GM23338 (cell line): ENCODE data around the gene WDR45B. TPM values are rescaled to one million over a fixed set of nuclear protein-coding genes. Genes with fewer than 3 reads are reported as not detected.

Source experiments
- ATAC-seq: fragments of 200-7000 bp; cut with Tn5 transposase; 3 replicates; pipeline ENCODE4 v1.9.1; 2020
- DNase-seq: peaks from one replicate; pipeline ENCODE4 v3.0.0-alpha.2; 2015; ENCODE audit warnings: low spot score
- H2AFZ ChIP-seq: fragments of 200-600 bp; sonication (generic); 2 replicates; pipeline ENCODE4 v1.8.0; 2016; ENCODE audit warnings: antibody characterized with exemption, mild to moderate bottlenecking, moderate library complexity
- H3F3A ChIP-seq: fragments of 200-600 bp; sonication (generic); replicated peaks from 2 replicates; pipeline ENCODE4 v1.8.0; 2017; ENCODE audit warnings: antibody characterized with exemption, mixed run types, low read depth
- H3K27ac ChIP-seq: fragments of 200-600 bp; sonication (generic); 2 replicates; pipeline ENCODE4 v1.6.1; 2016; ENCODE audit warnings: low read depth
- H3K27me3 ChIP-seq: fragments of 200-600 bp; sonication (generic); 2 replicates; pipeline ENCODE4 v1.8.0; 2016; ENCODE audit warnings: mild to moderate bottlenecking, mixed run types, moderate library complexity; ENCODE audit not compliant: insufficient read depth
- H3K36me3 ChIP-seq: fragments of 200-600 bp; sonication (generic); 2 replicates; pipeline ENCODE4 v1.8.0; 2016; ENCODE audit warnings: mild to moderate bottlenecking; ENCODE audit not compliant: insufficient read depth
- H3K4me1 ChIP-seq: fragments of 200-600 bp; sonication (generic); 2 replicates; pipeline ENCODE4 v1.8.0; 2016; ENCODE audit warnings: mild to moderate bottlenecking, moderate library complexity; ENCODE audit not compliant: insufficient read depth
- H3K4me2 ChIP-seq: fragments of 200-600 bp; sonication (generic); 2 replicates; pipeline ENCODE4 v1.7.1; 2017; ENCODE audit warnings: mixed run types
- H3K4me3 ChIP-seq: fragments of 200-600 bp; sonication (generic); 2 replicates; pipeline ENCODE4 v1.6.1; 2016; ENCODE audit warnings: mixed run types
- H3K79me2 ChIP-seq: fragments of 200-600 bp; sonication (generic); replicated peaks from 2 replicates; pipeline ENCODE4 v1.8.0; 2017; ENCODE audit warnings: mild to moderate bottlenecking; ENCODE audit not compliant: insufficient read depth
- H3K9me2 ChIP-seq: fragments of 200-600 bp; sonication (generic); 2 replicates; pipeline ENCODE4 v1.8.0; 2017; ENCODE audit not compliant: insufficient read depth
- H4K20me1 ChIP-seq: fragments of 200-600 bp; sonication (generic); replicated peaks from 2 replicates; pipeline ENCODE4 v1.8.0; 2017; ENCODE audit warnings: mild to moderate bottlenecking; ENCODE audit not compliant: insufficient read depth
- H3K27ac Mint-ChIP-seq: 2 replicates; pipeline ENCODE4 v1.8.0; 2020; ENCODE audit warnings: inconsistent platforms, mild to moderate bottlenecking, moderate library complexity, mixed read lengths
- H3K27me3 Mint-ChIP-seq: 3 replicates; pipeline ENCODE4 v1.8.0; 2022; ENCODE audit warnings: low read depth, mild to moderate bottlenecking, moderate library complexity, mixed read lengths, inconsistent platforms; ENCODE audit not compliant: insufficient read depth, poor library complexity
- H3K36me3 Mint-ChIP-seq: 3 replicates; pipeline ENCODE4 v1.8.0; 2021; ENCODE audit warnings: low read depth, mild to moderate bottlenecking, inconsistent platforms, moderate library complexity, mixed read lengths
- H3K4me1 Mint-ChIP-seq: 3 replicates; pipeline ENCODE4 v1.8.0; 2020; ENCODE audit warnings: mild to moderate bottlenecking, inconsistent platforms, mixed read lengths
- H3K4me3 Mint-ChIP-seq: 3 replicates; pipeline ENCODE4 v1.8.0; 2021; ENCODE audit warnings: moderate library complexity, mild to moderate bottlenecking, inconsistent platforms, mixed read lengths
- H3K9me3 Mint-ChIP-seq: 3 replicates; pipeline ENCODE4 v1.8.0; 2020; ENCODE audit warnings: moderate library complexity, mild to moderate bottlenecking, inconsistent platforms, mixed read lengths
- CREB1 ChIP-seq: fragments of 250-450 bp; sonication (Bioruptor Pico); IDR thresholded peaks from 2 replicates; pipeline ENCODE4 v1.5.0; 2020; ENCODE audit warnings: low read depth, mild to moderate bottlenecking, moderate library complexity
- CTCF ChIP-seq, 2 experiments: fragments of 200-600 bp in 1 of 2; sonication (generic) in 1 of 2; conservative IDR thresholded peaks; 2 replicates each; pipeline versions ENCODE4 v1.5.1 to v1.6.1; 2016 to 2017; ENCODE audit warnings: antibody characterized with exemption in 2 of 2, low read depth in 2 of 2, mild to moderate bottlenecking in 2 of 2, moderate library complexity in 1 of 2
- EZH2 ChIP-seq: fragments of 200-600 bp; sonication (generic); IDR thresholded peaks from one replicate; pipeline ENCODE4 v1.8.0; 2017; ENCODE audit warnings: antibody characterized with exemption, mild to moderate bottlenecking, low read depth; ENCODE audit not compliant: unreplicated experiment
- EZH2phosphoT487 ChIP-seq: fragments of 200-600 bp; sonication (generic); IDR thresholded peaks from one replicate; pipeline ENCODE4 v1.8.1; 2018; ENCODE audit warnings: antibody characterized with exemption; ENCODE audit not compliant: unreplicated experiment
- JUNB ChIP-seq: IDR thresholded peaks from one replicate; pipeline ENCODE4 v1.6.1; 2016; ENCODE audit warnings: antibody characterized with exemption; ENCODE audit not compliant: unreplicated experiment
- POLR2AphosphoS5 ChIP-seq: IDR thresholded peaks from 2 replicates; pipeline ENCODE4 v1.6.1; 2016; ENCODE audit warnings: antibody characterized with exemption, low read depth
- STAT1 ChIP-seq: IDR thresholded peaks from one replicate; pipeline ENCODE4 v1.6.1; 2016; ENCODE audit warnings: antibody characterized with exemption; ENCODE audit not compliant: unreplicated experiment
- polyA plus RNA-seq: library from polyadenylated mRNA; unstranded; fragments of >200 nt; fragmentation: Nextera tagmentation; extraction: Ambion mirVana; gene quantifications from 2 replicates; pipeline ENCODE4 v1.2.1, GENCODE V29; 2016
- total RNA-seq: library from RNA; depleted of rRNA; stranded (reverse); fragments of >200 nt; shearing (Covaris generic); gene quantifications from 2 replicates; pipeline ENCODE4 v1.2.3, GENCODE V29; 2014
- TF ChIP-seq, protein P1 (sequence below): fragments of 250-450 bp; sonication (Bioruptor Pico); IDR thresholded peaks from 2 replicates; pipeline ENCODE4 v1.5.0; 2020; ENCODE audit warnings: mild to moderate bottlenecking, moderate library complexity

WDR45B gene
- total and polyA plus RNA-seq, 2 experiments from 2014 or later, result 69.4 to 96.4 TPM

- TF ChIP-seq, protein P1, sequence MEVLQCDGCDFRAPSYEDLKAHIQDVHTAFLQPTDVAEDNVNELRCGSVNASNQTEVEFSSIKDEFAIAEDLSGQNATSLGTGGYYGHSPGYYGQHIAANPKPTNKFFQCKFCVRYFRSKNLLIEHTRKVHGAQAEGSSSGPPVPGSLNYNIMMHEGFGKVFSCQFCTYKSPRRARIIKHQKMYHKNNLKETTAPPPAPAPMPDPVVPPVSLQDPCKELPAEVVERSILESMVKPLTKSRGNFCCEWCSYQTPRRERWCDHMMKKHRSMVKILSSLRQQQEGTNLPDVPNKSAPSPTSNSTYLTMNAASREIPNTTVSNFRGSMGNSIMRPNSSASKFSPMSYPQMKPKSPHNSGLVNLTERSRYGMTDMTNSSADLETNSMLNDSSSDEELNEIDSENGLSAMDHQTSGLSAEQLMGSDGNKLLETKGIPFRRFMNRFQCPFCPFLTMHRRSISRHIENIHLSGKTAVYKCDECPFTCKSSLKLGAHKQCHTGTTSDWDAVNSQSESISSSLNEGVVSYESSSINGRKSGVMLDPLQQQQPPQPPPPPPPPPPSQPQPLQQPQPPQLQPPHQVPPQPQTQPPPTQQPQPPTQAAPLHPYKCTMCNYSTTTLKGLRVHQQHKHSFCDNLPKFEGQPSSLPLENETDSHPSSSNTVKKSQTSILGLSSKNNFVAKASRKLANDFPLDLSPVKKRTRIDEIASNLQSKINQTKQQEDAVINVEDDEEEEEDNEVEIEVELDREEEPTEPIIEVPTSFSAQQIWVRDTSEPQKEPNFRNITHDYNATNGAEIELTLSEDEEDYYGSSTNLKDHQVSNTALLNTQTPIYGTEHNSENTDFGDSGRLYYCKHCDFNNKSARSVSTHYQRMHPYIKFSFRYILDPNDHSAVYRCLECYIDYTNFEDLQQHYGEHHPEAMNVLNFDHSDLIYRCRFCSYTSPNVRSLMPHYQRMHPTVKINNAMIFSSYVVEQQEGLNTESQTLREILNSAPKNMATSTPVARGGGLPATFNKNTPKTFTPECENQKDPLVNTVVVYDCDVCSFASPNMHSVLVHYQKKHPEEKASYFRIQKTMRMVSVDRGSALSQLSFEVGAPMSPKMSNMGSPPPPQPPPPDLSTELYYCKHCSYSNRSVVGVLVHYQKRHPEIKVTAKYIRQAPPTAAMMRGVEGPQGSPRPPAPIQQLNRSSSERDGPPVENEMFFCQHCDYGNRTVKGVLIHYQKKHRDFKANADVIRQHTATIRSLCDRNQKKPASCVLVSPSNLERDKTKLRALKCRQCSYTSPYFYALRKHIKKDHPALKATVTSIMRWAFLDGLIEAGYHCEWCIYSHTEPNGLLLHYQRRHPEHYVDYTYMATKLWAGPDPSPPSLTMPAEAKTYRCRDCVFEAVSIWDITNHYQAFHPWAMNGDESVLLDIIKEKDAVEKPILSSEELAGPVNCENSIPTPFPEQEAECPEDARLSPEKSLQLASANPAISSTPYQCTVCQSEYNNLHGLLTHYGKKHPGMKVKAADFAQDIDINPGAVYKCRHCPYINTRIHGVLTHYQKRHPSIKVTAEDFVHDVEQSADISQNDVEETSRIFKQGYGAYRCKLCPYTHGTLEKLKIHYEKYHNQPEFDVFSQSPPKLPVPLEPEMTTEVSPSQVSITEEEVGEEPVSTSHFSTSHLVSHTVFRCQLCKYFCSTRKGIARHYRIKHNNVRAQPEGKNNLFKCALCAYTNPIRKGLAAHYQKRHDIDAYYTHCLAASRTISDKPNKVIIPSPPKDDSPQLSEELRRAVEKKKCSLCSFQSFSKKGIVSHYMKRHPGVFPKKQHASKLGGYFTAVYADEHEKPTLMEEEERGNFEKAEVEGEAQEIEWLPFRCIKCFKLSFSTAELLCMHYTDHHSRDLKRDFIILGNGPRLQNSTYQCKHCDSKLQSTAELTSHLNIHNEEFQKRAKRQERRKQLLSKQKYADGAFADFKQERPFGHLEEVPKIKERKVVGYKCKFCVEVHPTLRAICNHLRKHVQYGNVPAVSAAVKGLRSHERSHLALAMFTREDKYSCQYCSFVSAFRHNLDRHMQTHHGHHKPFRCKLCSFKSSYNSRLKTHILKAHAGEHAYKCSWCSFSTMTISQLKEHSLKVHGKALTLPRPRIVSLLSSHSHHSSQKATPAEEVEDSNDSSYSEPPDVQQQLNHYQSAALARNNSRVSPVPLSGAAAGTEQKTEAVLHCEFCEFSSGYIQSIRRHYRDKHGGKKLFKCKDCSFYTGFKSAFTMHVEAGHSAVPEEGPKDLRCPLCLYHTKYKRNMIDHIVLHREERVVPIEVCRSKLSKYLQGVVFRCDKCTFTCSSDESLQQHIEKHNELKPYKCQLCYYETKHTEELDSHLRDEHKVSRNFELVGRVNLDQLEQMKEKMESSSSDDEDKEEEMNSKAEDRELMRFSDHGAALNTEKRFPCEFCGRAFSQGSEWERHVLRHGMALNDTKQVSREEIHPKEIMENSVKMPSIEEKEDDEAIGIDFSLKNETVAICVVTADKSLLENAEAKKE (CRISPR knock-in tag), result no peak
- TF ChIP-seq STAT1 (no peak), EZH2phosphoT487 (no peak), JUNB (no peak), POLR2AphosphoS5 (no peak), CREB1 (CRISPR knock-in tag) (no peak), EZH2 (no peak)
These were observed 39.6 kb upstream of the WDR45B start (continued) for GRCh38 chr17:82687871-82688270.

DNA sequence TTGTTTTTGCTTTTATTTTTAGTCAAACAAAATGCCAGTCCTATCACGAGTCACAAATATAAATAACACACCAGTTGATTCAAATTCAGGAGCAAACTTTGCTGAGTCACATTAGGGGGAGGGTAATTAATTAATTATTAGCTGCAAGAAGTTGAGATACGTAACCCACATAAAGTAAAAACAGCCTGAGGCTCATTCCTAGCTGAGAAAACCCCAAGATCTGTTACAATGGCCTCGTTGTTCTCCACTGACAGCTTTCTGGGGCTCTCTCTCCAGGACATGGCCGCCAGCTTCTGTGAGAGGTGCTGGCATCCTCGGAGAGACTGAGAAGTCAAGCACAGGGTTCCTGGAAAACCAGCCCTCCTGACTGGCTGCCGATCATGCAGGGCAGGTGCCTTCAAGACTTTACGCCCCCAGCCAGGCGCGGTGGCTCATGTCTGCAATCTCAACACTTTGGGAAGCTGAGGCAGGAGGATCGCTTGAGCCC is 39.2 kb upstream of the WDR45B start:
- Histone ChIP-seq H2AFZ (no peak overlapping the region), H3K27me3 (no peaks in the 10 kb centered on the region), H3K4me1 (no peaks in the 10 kb centered on the region), H3K4me3 (no peak overlapping the region), H3K36me3 (no peaks in the 10 kb centered on the region), H3K27ac (no peak overlapping the region; the same call in 1 of the 2 replicates), H3F3A (no peaks in the 10 kb centered on the region), H4K20me1 (no peaks in the 10 kb centered on the region), H3K79me2 (no peaks in the 10 kb centered on the region), H3K4me2 (no peak overlapping the region), H3K9me2 (no peaks in the 10 kb centered on the region)
- Mint-ChIP-seq H3K4me3 (no peak overlapping the region; the same call in 2 of the 3 replicates), H3K27me3 (no peaks in the 10 kb centered on the region), H3K9me3 (0 out of 3 replicates have a peak, but pooled peaks cover under 1% of the 10 kb centered on the region), H3K4me1 (no peaks in the 10 kb centered on the region; the same call in 2 of the 3 replicates), H3K27ac (no peak overlapping the region; the same call in 1 of the 2 replicates), H3K36me3 (no peaks in the 10 kb centered on the region)
- DNase-seq (no peak), ATAC-seq (no peak; the same call in 2 of the 3 replicates)
- TF ChIP-seq, protein P1 (CRISPR knock-in tag), result no peak
- TF ChIP-seq CTCF (conservative IDR thresholded peaks at IDR 0.05; ENCODE audit: low read depth in 2 of 2) (no peak), STAT1 (no peak)
